Natural killer cell treated with Interleukin-12 subunit alpha and Interleukin-12 subunit beta and Interleukin-15 and Interleukin-18, amount 100 ng/mL, for 72 hours (primary cell): Measurements from ENCODE around the gene OVOL1. TPM values are rescaled to one million over a fixed set of nuclear protein-coding genes. Genes with fewer than 3 reads are reported as not detected.
A peak's percentile ranks its signal among the peaks of the same experiment; 100 is the strongest.

Source experiments
- ATAC-seq, 2 donors: fragments of 150-1000 bp; cut with Tn5 transposase in 1 of 2; sonication (Bioruptor Pico), chemical (Tn5 transposase) in 1 of 2; 2 replicates each; pipeline ENCODE4 v1.10.0; 2021
- DNase-seq: peaks from one replicate; pipeline ENCODE4 v3.0.0; 2022; ENCODE audit warnings: low spot score
- H3K27ac Mint-ChIP-seq, 2 donors: 1 replicate in 1 of 2; 2 replicates in 1 of 2; pipeline ENCODE4 v1.8.0; 2022; ENCODE audit warnings: mixed read lengths in 2 of 2, mild to moderate bottlenecking in 1 of 2, moderate library complexity in 1 of 2
- H3K27me3 Mint-ChIP-seq, 2 donors: 1 replicate in 1 of 2; 2 replicates in 1 of 2; pipeline ENCODE4 v1.8.0; 2022; ENCODE audit warnings: mixed read lengths in 2 of 2
- H3K36me3 Mint-ChIP-seq: one replicate; pipeline ENCODE4 v1.8.0; 2022; ENCODE audit warnings: mixed read lengths
- H3K4me1 Mint-ChIP-seq, 2 donors: 1 replicate in 1 of 2; 2 replicates in 1 of 2; pipeline ENCODE4 v1.8.0; 2022; ENCODE audit warnings: low read depth in 2 of 2, mixed read lengths in 2 of 2, mild to moderate bottlenecking in 1 of 2
- H3K4me3 Mint-ChIP-seq: one replicate; pipeline ENCODE4 v1.8.0; 2022; ENCODE audit warnings: mixed read lengths
- H3K9me3 Mint-ChIP-seq: 2 replicates; pipeline ENCODE4 v1.8.0; 2022; ENCODE audit warnings: mixed read lengths
- total RNA-seq, 2 donors: library from RNA; stranded (reverse); gene quantifications; one replicate each; pipeline ENCODE4 v1.2.3, GENCODE V29; 2022

The OVOL1 gene
- total RNA-seq, 2 donors from 2014 or later: not detected

DNA sequence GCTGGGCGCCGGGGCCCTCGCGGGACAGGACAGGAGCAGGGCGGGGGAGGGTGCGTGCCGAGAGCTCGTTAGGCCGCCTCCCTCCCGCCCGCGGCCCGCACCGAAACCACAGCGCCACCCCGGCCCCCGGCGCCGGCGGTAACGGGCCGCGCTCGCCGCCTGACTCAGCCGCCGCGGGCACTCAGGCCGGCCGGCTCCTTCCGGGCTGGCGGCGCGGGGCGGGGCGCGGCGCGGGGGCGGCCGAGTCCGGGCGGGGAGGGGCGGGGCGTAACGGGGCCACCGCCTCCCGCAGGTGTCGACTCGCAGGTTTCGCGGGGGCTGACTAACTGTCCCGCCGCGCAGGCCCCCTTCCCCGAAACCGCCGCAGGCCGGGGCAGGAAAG is 6.1 kb upstream of the OVOL1 start, which contains the start of gene AP5B1:
TSS of gene AP5B1 (minus strand) at position 207 of the 382 bp plus-strand sequence. CDS start 385 bp downstream, outside the sequence.
- peaks cover 12 to 15% of the 10 kb centered on the region in 2 donors for H3K4me1 Mint-ChIP-seq
- DNase-seq: peak; percentile 83
- ATAC-seq: peak; percentile 80 to 90
- H3K36me3 Mint-ChIP-seq: no peaks in the 10 kb centered on the region
- H3K4me3 Mint-ChIP-seq: peak within 1 kb of the TSS; percentile 88
- H3K27ac Mint-ChIP-seq: peak within 1 kb of the TSS; percentile 68 to 76
- H3K27me3 Mint-ChIP-seq: peaks cover 15 to 18% of the 10 kb centered on the region in 2 donors
- H3K9me3 Mint-ChIP-seq: no peaks in the 10 kb centered on the region

DNA sequence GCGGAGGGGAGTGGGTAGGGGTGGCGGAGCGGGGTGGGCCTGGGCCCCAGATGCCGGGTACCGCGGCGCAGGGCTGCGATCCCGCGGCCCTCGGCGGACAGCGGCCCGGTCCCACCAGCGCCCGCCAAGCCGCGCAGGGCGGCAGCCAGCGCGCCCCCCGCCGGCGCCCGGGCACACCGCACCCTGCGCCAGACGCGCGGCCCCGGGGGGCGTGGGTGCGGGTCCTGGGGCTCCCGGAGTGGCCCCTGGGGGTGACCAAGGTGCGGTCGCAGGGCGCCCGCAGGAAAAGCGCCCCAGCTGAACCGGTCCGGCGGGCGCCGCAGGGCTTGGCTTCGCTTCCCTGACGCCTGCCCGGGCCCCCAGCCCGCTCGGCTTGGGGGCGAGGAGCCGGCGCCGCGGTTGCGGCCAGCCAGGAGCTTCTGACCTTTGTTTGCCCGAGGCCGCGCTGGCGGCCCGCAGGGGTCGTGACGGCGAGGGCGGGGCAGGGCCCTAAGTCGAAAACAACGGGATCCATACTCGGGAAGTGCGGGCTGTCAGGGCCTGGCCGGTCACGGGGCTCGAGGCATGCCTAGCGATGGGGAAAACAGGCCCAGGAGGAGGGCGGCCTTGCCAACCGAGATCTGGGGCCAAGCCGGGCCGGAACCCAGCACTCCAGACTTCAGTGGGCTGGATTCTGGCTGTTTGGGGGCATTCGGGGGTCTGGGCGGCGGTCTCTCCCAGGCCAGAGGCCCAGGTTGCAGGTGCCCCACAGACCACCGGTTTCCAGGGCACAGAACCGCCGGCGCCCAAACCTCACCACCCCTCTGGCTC is 5.5 kb upstream of the OVOL1 start:
- Mint-ChIP-seq H3K4me1 (peaks cover 14 to 16% of the 10 kb centered on the region in 2 donors), H3K4me3 (no peak overlapping the region), H3K27me3 (peaks cover 17 to 20% of the 10 kb centered on the region in 2 donors), H3K36me3 (no peaks in the 10 kb centered on the region), H3K9me3 (no peaks in the 10 kb centered on the region), H3K27ac (no peak overlapping the region)
- no peak for DNase-seq
- peak in 1 of 2 donors; percentile 47 for ATAC-seq

DNA sequence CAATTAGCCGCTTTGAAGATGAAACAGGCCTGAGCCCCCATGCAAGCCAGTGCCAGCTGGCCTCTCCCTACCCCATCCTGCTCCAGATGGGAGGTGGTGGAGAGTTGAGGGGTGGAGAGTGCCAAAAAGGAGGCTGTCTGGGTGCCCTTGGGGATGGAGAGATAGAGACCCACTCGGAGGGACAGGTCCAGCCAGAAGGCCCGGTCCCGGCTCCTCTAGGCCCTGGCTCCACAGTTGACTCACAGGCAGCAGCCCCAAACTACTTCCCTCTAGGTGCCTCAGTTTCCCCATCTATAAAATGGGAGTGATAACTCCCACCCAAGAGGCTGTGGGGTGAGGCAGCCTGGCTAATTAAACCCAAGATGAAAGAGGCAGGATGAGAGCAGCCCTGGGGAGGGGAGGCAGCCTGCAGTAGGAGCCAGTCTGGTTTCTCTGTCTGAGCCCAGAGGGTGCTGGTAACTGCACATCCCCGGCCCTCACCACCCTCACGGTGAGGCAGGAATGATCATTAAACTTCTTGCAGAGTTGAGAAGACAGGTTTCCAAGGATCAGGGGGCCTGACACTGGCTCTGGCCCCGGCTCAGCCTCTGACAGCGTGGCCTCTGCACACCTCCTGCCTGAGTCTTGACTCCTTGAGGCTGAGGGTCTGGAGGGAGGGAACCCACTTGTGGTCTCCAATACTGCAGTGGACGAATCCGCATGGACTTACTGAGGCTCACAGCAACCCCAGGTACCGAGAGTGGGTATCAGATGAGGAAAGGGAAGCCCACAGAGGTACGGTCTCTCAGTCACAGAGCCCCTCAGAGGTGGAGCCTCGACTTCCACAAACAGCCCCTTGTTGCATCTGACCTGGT is 4.7 kb upstream of the OVOL1 start:
- Mint-ChIP-seq H3K4me1 (peaks cover 8 to 17% of the 10 kb centered on the region in 2 donors), H3K27me3 (peaks cover 17 to 20% of the 10 kb centered on the region in 2 donors), H3K9me3 (no peaks in the 10 kb centered on the region), H3K27ac (no peak overlapping the region), H3K36me3 (no peaks in the 10 kb centered on the region), H3K4me3 (peak overlapping the region; percentile 27)
- ATAC-seq (no peak), DNase-seq (no peak)

- peaks cover 17 to 20% of the 10 kb centered on the region in 2 donors for H3K27me3 Mint-ChIP-seq
- H3K27ac Mint-ChIP-seq: no peak overlapping the region
- peaks cover 8 to 18% of the 10 kb centered on the region in 2 donors for H3K4me1 Mint-ChIP-seq
- H3K36me3 Mint-ChIP-seq: no peaks in the 10 kb centered on the region
- ATAC-seq (no peak), DNase-seq (no peak)
- H3K4me3 Mint-ChIP-seq: peak overlapping the region; percentile 27
- H3K9me3 Mint-ChIP-seq: no peaks in the 10 kb centered on the region
These were observed 4.0 kb upstream of the OVOL1 start for GRCh38 chr11:65782816-65783228.

DNA sequence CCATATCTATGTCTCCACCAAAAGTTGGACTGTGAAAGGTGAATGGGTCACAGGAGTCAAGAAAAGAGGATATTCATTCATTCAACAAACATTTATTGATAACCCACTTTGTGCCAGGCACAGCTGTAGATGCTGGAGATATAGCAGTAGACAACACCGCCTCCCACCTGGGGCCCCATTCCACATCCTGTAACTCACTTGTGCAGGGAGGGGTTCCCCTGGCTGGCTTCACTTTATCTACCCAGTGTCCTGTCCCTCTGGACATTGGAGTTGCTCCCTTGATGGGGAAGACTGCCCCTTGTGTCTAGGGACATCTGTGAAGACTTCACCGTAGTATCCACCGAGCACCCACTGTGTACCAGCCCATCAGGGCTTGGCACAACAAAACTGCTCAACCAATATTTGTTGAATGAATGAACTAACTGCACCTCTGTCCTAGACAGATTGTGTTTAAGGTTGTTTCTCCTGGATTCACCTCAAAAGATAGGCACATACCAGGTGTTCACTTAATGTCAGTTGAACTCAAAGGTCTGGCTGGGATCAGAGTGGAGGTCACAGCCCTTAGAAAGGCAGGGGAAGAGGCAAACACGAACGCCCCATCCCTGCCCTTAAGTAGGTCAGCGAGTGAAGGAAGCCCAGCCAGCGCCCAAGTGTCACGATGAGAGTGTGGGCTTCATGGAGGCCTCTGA is 1.4 kb upstream of the OVOL1 start:
- H3K4me3 Mint-ChIP-seq: peak overlapping the region; percentile 54
- peaks cover 20 to 33% of the 10 kb centered on the region in 2 donors for H3K27me3 Mint-ChIP-seq
- no peaks in the 10 kb centered on the region for H3K9me3 Mint-ChIP-seq
- no peak for ATAC-seq
- peaks cover 11 to 20% of the 10 kb centered on the region in 2 donors for H3K4me1 Mint-ChIP-seq
- no peak for DNase-seq
- H3K27ac Mint-ChIP-seq: peak overlapping the region in 1 of 2 donors; percentile 33
- H3K36me3 Mint-ChIP-seq: no peaks in the 10 kb centered on the region

GRCh38 chr11:65786008-65786785 is 666 bp upstream of the OVOL1 start:
- H3K4me3 Mint-ChIP-seq: peak overlapping the region; percentile 54
- ATAC-seq (no peak), DNase-seq (no peak)
- H3K27ac Mint-ChIP-seq: peak overlapping the region in 1 of 2 donors; percentile 33
- no peaks in the 10 kb centered on the region for H3K9me3 Mint-ChIP-seq
- peaks cover 11 to 25% of the 10 kb centered on the region in 2 donors for H3K4me1 Mint-ChIP-seq
- H3K36me3 Mint-ChIP-seq: no peaks in the 10 kb centered on the region
- peaks cover 20 to 33% of the 10 kb centered on the region in 2 donors for H3K27me3 Mint-ChIP-seq

DNA sequence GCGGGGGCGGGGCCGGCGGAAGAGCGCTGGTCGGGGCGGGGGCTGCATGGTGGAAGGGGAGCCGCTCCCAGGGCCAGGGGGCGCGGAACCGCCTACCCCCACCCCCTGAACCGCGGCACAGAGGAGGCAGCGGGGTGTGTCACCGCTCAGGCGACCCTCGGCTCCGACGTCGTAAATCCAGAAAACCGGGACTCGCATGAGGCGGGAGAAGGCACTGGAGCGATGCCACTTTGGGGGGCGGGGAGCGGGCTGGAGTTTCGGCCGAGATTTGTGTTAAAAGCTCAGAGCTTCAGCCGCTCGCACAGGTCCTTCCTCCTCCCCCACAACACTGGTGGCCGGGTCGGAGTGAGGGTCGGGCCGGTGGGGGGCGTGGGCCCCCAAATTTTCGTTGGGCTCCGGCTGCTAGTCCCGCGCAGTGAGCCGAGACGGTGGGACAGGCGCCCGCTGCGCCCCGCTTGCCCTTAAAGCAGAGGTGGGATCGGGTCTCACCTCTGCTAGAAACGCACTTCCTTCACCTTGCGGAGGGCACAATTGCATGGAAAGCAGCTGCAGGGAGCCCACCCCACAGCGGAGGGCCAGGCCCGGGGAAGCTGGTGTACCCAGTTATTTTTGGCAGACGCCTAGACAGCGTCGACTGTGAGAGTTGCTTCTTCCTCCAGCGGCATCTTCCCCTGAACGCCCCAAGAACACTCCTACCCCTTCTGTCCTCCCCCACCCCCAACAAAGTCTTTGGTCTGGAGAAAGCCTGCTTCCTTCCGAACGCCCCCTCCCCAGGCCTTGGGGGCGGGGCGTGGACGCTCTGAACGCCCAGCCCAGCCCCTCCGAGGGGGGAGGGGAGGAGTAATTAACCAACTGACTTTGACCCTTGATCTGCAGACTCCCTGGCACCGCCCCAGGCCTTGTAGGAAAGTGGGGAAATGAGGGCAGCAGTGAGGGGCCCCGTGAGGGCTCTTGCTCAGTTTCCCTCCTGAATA is 1.1 kb downstream of the OVOL1 start:
- peaks cover 19 to 33% of the 10 kb centered on the region in 2 donors for H3K27me3 Mint-ChIP-seq
- no peak for DNase-seq
- no peak for ATAC-seq
- no peak overlapping the region for H3K27ac Mint-ChIP-seq
- H3K4me1 Mint-ChIP-seq: peaks cover 11 to 32% of the 10 kb centered on the region in 2 donors
- peak overlapping the region; percentile 59 for H3K4me3 Mint-ChIP-seq
- no peaks in the 10 kb centered on the region for H3K9me3 Mint-ChIP-seq
- H3K36me3 Mint-ChIP-seq: no peaks in the 10 kb centered on the region

DNA sequence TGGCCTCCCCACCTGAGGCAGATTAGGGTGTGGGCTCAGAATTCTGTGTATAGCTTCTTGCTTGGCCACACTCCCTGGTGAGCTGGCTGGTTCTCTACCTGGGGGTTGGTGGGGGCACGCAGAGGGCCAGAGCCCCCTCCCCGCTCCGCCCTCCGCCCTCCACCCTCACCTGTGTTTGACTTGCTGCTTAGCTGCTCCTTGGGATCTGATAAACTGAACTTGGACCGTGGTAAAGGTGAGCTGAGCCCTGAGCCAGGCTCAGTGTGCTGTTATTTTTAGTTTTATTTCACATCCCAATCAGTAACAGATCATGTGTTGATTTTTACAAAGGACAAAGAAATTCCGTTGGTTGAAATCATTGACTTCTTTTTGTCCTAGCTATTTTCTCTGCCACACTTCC is 2.0 kb downstream of the OVOL1 start:
- H3K27me3 Mint-ChIP-seq: peaks cover 16 to 33% of the 10 kb centered on the region in 2 donors
- ATAC-seq (no peak), DNase-seq (no peak)
- H3K4me3 Mint-ChIP-seq: no peak overlapping the region
- no peaks in the 10 kb centered on the region for H3K9me3 Mint-ChIP-seq
- H3K4me1 Mint-ChIP-seq: peaks cover 11 to 32% of the 10 kb centered on the region in 2 donors
- no peaks in the 10 kb centered on the region for H3K36me3 Mint-ChIP-seq
- H3K27ac Mint-ChIP-seq: no peak overlapping the region

GRCh38 chr11:65789230-65790103 is 2.6 kb downstream of the OVOL1 start:
- H3K9me3 Mint-ChIP-seq: no peaks in the 10 kb centered on the region
- no peaks in the 10 kb centered on the region for H3K36me3 Mint-ChIP-seq
- H3K27ac Mint-ChIP-seq: no peak overlapping the region
- ATAC-seq: no peak
- peaks cover 13 to 28% of the 10 kb centered on the region in 2 donors for H3K27me3 Mint-ChIP-seq
- H3K4me1 Mint-ChIP-seq: peaks cover 11 to 32% of the 10 kb centered on the region in 2 donors
- DNase-seq: no peak
- no peak overlapping the region for H3K4me3 Mint-ChIP-seq

GRCh38 chr11:65790104-65790901 is 3.4 kb downstream of the OVOL1 start:
- Mint-ChIP-seq H3K36me3 (no peaks in the 10 kb centered on the region), H3K27me3 (peaks cover 10 to 20% of the 10 kb centered on the region in 2 donors), H3K4me1 (peaks cover 11 to 30% of the 10 kb centered on the region in 2 donors), H3K27ac (peak overlapping the region; percentile 11 to 86), H3K9me3 (no peaks in the 10 kb centered on the region), H3K4me3 (no peak overlapping the region)
- ATAC-seq (no peak), DNase-seq (no peak)
